HepG2 (cell line): ENCODE measurements around the gene SULT2B1. TPM values are rescaled to one million over a fixed set of nuclear protein-coding genes. Genes with fewer than 3 reads are reported as not detected.

Source experiments
- ARNTL ChIP-seq: sonication (generic); formaldehyde crosslinking; IDR thresholded peaks from 2 replicates; pipeline ENCODE4 v1.4.0; 2020; ENCODE audit warnings: mild to moderate bottlenecking, missing genetic modification reagents
- CHD2 ChIP-seq: IDR thresholded peaks from 2 replicates; pipeline ENCODE4 v1.6.1; 2011; ENCODE audit warnings: low read depth, low read length, improper control_type of control experiment
- EEA1 ChIP-seq: sonication (generic); formaldehyde crosslinking; IDR thresholded peaks from 2 replicates; pipeline ENCODE4 v1.5.1; 2020; ENCODE audit warnings: mild to moderate bottlenecking, missing genetic modification reagents, borderline replicate concordance
- FIP1L1 ChIP-seq: fragments of 200-400 bp; formaldehyde crosslinking; IDR thresholded peaks from 2 replicates; pipeline ENCODE4 v1.6.1; 2018; ENCODE audit warnings: low read depth, mild to moderate bottlenecking, low read length, moderate library complexity, borderline replicate concordance; ENCODE audit not compliant: insufficient read depth
- FOXM1 ChIP-seq: sonication (generic); formaldehyde crosslinking; IDR thresholded peaks from 2 replicates; pipeline ENCODE4 v1.5.0; 2020; ENCODE audit warnings: missing genetic modification reagents
- HDAC6 ChIP-seq: fragments of 200-600 bp; sonication (generic); IDR thresholded peaks from 2 replicates; pipeline ENCODE4 v1.7.0; 2017; ENCODE audit warnings: mild to moderate bottlenecking, antibody characterized with exemption, low read length, low read depth
- HHEX ChIP-seq: IDR thresholded peaks from 2 replicates; pipeline ENCODE4 v1.6.1; 2016; ENCODE audit warnings: control low read depth
- KLF6 ChIP-seq: IDR thresholded peaks from 2 replicates; pipeline ENCODE4 v1.8.0; 2016; ENCODE audit warnings: missing biosample characterization, missing genetic modification reagents
- MTF2 ChIP-seq: sonication (generic); formaldehyde crosslinking; IDR thresholded peaks from 2 replicates; pipeline ENCODE4 v1.5.0; 2020; ENCODE audit warnings: missing genetic modification reagents, borderline replicate concordance
- MYC ChIP-seq: sonication (generic); formaldehyde crosslinking; IDR thresholded peaks from 2 replicates; pipeline ENCODE4 v1.9.0; 2021; ENCODE audit warnings: missing genetic modification reagents, borderline replicate concordance
- MZF1 ChIP-seq: sonication (generic); formaldehyde crosslinking; IDR thresholded peaks from 2 replicates; pipeline ENCODE4 v1.8.1; 2023; ENCODE audit warnings: mild to moderate bottlenecking, missing genetic modification reagents, borderline replicate concordance
- NCOA5 ChIP-seq: sonication (generic); formaldehyde crosslinking; IDR thresholded peaks from 2 replicates; pipeline ENCODE4 v1.4.0; 2020; ENCODE audit warnings: missing genetic modification reagents
- NR1H2 ChIP-seq: sonication (generic); formaldehyde crosslinking; IDR thresholded peaks from 2 replicates; pipeline ENCODE4 v1.8.1; 2022; ENCODE audit warnings: low read depth, missing genetic modification reagents, borderline replicate concordance
- SMARCC2 ChIP-seq: fragments of 450-650 bp; IDR thresholded peaks from 2 replicates; pipeline ENCODE4 v1.6.1; 2017; ENCODE audit warnings: antibody characterized with exemption, mild to moderate bottlenecking
- SMYD3 ChIP-seq: sonication (generic); formaldehyde crosslinking; IDR thresholded peaks from 2 replicates; pipeline ENCODE4 v1.8.1; 2023; ENCODE audit warnings: mild to moderate bottlenecking, missing genetic modification reagents
- ZBTB1 ChIP-seq: sonication (generic); formaldehyde crosslinking; IDR thresholded peaks from 2 replicates; pipeline ENCODE4 v1.4.0; 2020; ENCODE audit warnings: missing genetic modification reagents, borderline replicate concordance
- ZC3H4 ChIP-seq: sonication (generic); formaldehyde crosslinking; IDR thresholded peaks from 2 replicates; pipeline ENCODE4 v1.4.0; 2020; ENCODE audit warnings: missing genetic modification reagents, borderline replicate concordance
- ZNF20 ChIP-seq: sonication (generic); formaldehyde crosslinking; IDR thresholded peaks from 2 replicates; pipeline ENCODE4 v1.4.0; 2020; ENCODE audit warnings: mild to moderate bottlenecking, moderate library complexity, missing genetic modification reagents
- ZNF24 ChIP-seq: fragments of 450-650 bp; IDR thresholded peaks from 2 replicates; pipeline ENCODE4 v1.6.1; 2017; ENCODE audit warnings: antibody characterized with exemption, mild to moderate bottlenecking
- ZNF3 ChIP-seq: IDR thresholded peaks from 2 replicates; pipeline ENCODE4 v1.7.0; 2017; ENCODE audit warnings: inconsistent platforms
- ZNF30 ChIP-seq: sonication (generic); formaldehyde crosslinking; IDR thresholded peaks from 2 replicates; pipeline ENCODE4 v1.5.0; 2020; ENCODE audit warnings: mild to moderate bottlenecking, missing genetic modification reagents
- ZNF720 ChIP-seq: sonication (generic); formaldehyde crosslinking; IDR thresholded peaks from 2 replicates; pipeline ENCODE4 v1.4.0; 2020; ENCODE audit warnings: missing genetic modification reagents
- polyA plus RNA-seq, 8 experiments: library from polyadenylated mRNA; depleted of rRNA in 3 of 8; stranded (reverse) in 7 of 8; unstranded in 1 of 8; fragments of >200 nt; fragmentation: Illumina TruSeq in 4 of 8; extraction: Trizol in 4 of 8; gene quantifications; 2 replicates each; pipeline versions ENCODE4 v1.2.1 to v1.2.3, GENCODE V29; 2011 to 2016; ENCODE audit warnings: low read depth in 4 of 8, missing spikeins in 1 of 8, mixed read lengths in 1 of 8; ENCODE audit not compliant: insufficient read depth in 1 of 8
- total RNA-seq, 5 experiments: library from RNA; depleted of rRNA; stranded (reverse); fragments of >200 nt; fragmentation: Illumina TruSeq; extraction: Trizol; gene quantifications; 2 replicates each; pipeline ENCODE4 v1.2.3, GENCODE V29; 2016; ENCODE audit warnings: low read depth in 1 of 5
- TF ChIP-seq, protein P1 (sequence below): sonication (generic); IDR thresholded peaks from 2 replicates; pipeline ENCODE4 v1.6.1; 2016; ENCODE audit warnings: low read depth, borderline replicate concordance
- TF ChIP-seq, protein P2 (sequence below): sonication (generic); formaldehyde crosslinking; IDR thresholded peaks from 2 replicates; pipeline ENCODE4 v1.4.0; 2020; ENCODE audit warnings: missing genetic modification reagents, borderline replicate concordance
- TF ChIP-seq, protein P3 (sequence below): sonication (generic); formaldehyde crosslinking; conservative IDR thresholded peaks from 2 replicates; pipeline ENCODE4 v1.4.0; 2020; ENCODE audit warnings: mild to moderate bottlenecking, missing genetic modification reagents, moderate library complexity

The SULT2B1 gene
- total and polyA plus RNA-seq, 2 of the 13 experiments (the other 11 are each of a cell fraction or from before 2014, with no cell fraction given), result 0.13 TPM; not detected in 1

DNA sequence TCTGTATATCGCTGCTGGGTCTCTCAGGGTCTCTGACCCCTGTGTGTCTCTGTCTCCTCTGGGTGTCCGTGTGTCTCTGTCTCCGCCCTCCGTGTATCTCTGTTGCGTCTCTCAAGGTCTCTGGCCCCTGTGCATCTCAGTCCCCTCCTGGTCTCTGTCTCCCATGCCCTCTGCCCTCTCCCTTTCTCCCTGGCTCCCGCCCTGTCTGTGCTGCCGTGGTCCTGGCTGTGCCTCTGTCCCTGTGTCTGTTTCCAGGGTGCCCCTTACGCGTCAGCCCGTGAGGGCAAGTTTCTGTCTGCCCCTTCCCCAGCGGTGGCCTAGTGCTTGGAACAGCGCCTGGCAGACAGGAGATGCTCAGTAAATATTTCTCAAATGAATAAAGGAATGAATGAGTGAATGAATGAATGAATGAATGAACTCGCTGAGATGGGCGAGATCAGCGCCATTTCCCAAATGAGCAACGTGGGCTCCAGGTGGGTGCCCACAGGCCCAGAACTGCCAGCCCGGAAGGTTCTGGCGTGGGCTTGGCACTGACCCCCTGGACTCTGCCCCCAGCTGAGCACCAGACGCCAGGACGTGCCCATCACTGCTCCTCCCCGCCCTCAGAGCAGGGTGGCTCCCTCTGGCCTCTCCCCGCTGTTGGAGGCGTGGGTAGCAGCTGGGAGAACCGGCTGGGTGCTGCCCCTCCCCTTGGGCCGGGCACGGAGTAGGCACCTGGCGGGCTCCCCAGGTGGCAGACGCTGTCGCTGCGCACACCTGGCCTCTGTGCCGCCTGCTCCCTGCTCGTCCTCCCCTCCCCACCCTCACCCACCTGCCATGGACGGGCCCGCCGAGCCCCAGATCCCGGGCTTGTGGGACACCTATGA, at the start of gene SULT2B1 (continued):
- TF ChIP-seq MTF2 (CRISPR knock-in tag) (no peak), FOXM1 (CRISPR knock-in tag) (no peak), HHEX (CRISPR knock-in tag) (no peak), EEA1 (CRISPR knock-in tag) (no peak), FIP1L1 (no peak), NCOA5 (CRISPR knock-in tag) (no peak), NR1H2 (CRISPR knock-in tag) (no peak), ARNTL (CRISPR knock-in tag) (no peak), SMYD3 (CRISPR knock-in tag) (no peak), MZF1 (CRISPR knock-in tag) (no peak), KLF6 (CRISPR knock-in tag) (no peak), HDAC6 (no peak), CHD2 (no peak), ZNF30 (CRISPR knock-in tag) (no peak), ZBTB1 (CRISPR knock-in tag) (no peak), ZC3H4 (CRISPR knock-in tag) (no peak), ZNF720 (no peak), MYC (no peak), ZNF20 (no peak), ZNF3 (no peak), SMARCC2 (no peak), ZNF24 (peak; percentile 92)
- TF ChIP-seq, protein P1, sequence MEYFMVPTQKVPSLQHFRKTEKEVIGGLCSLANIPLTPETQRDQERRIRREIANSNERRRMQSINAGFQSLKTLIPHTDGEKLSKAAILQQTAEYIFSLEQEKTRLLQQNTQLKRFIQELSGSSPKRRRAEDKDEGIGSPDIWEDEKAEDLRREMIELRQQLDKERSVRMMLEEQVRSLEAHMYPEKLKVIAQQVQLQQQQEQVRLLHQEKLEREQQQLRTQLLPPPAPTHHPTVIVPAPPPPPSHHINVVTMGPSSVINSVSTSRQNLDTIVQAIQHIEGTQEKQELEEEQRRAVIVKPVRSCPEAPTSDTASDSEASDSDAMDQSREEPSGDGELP, result peak; percentile 41; the same call in 1 of the 2 replicates
- TF ChIP-seq, protein P2, sequence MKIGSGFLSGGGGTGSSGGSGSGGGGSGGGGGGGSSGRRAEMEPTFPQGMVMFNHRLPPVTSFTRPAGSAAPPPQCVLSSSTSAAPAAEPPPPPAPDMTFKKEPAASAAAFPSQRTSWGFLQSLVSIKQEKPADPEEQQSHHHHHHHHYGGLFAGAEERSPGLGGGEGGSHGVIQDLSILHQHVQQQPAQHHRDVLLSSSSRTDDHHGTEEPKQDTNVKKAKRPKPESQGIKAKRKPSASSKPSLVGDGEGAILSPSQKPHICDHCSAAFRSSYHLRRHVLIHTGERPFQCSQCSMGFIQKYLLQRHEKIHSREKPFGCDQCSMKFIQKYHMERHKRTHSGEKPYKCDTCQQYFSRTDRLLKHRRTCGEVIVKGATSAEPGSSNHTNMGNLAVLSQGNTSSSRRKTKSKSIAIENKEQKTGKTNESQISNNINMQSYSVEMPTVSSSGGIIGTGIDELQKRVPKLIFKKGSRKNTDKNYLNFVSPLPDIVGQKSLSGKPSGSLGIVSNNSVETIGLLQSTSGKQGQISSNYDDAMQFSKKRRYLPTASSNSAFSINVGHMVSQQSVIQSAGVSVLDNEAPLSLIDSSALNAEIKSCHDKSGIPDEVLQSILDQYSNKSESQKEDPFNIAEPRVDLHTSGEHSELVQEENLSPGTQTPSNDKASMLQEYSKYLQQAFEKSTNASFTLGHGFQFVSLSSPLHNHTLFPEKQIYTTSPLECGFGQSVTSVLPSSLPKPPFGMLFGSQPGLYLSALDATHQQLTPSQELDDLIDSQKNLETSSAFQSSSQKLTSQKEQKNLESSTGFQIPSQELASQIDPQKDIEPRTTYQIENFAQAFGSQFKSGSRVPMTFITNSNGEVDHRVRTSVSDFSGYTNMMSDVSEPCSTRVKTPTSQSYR (CRISPR knock-in tag), result no peak
- TF ChIP-seq, protein P3, sequence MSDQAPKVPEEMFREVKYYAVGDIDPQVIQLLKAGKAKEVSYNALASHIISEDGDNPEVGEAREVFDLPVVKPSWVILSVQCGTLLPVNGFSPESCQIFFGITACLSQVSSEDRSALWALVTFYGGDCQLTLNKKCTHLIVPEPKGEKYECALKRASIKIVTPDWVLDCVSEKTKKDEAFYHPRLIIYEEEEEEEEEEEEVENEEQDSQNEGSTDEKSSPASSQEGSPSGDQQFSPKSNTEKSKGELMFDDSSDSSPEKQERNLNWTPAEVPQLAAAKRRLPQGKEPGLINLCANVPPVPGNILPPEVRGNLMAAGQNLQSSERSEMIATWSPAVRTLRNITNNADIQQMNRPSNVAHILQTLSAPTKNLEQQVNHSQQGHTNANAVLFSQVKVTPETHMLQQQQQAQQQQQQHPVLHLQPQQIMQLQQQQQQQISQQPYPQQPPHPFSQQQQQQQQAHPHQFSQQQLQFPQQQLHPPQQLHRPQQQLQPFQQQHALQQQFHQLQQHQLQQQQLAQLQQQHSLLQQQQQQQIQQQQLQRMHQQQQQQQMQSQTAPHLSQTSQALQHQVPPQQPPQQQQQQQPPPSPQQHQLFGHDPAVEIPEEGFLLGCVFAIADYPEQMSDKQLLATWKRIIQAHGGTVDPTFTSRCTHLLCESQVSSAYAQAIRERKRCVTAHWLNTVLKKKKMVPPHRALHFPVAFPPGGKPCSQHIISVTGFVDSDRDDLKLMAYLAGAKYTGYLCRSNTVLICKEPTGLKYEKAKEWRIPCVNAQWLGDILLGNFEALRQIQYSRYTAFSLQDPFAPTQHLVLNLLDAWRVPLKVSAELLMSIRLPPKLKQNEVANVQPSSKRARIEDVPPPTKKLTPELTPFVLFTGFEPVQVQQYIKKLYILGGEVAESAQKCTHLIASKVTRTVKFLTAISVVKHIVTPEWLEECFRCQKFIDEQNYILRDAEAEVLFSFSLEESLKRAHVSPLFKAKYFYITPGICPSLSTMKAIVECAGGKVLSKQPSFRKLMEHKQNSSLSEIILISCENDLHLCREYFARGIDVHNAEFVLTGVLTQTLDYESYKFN, result no peak
